Measurements from ENCODE around the gene TMEM238L.

GRCh38 chr17:10802496-10803284 is 1.2 kb downstream of the TMEM238L start:
- TF ChIP-seq CTCF (conservative IDR thresholded peaks at IDR 0.05; ENCODE audit: low read depth, low read length): no peak
- no peak for TF ChIP-seq POLR2A (IDR thresholded peaks at IDR 0.05; ENCODE audit: low read depth, low read length)
- TF ChIP-seq RFX5 (IDR thresholded peaks at IDR 0.05; ENCODE audit: low read depth, low read length): no peak
- no peak for TF ChIP-seq RCOR1 (IDR thresholded peaks at IDR 0.05; ENCODE audit: insufficient replicate concordance, low read length)
- no peak for TF ChIP-seq CEBPB (IDR thresholded peaks at IDR 0.05; ENCODE audit: low read depth, low read length)
- TF ChIP-seq SMC3 (IDR thresholded peaks at IDR 0.05; ENCODE audit: low read depth, low read length): no peak
- no peak for TF ChIP-seq MAZ (IDR thresholded peaks at IDR 0.05; ENCODE audit: borderline replicate concordance, low read depth, low read length)
- TF ChIP-seq CHD1 (IDR thresholded peaks at IDR 0.05; ENCODE audit: low read depth, low read length): no peak
- TF ChIP-seq USF2 (IDR thresholded peaks at IDR 0.05; ENCODE audit: low read depth, low read length): no peak
- no peak for TF ChIP-seq FOS (IDR thresholded peaks at IDR 0.05; ENCODE audit: low read depth, low read length)
- TF ChIP-seq ELK1 (IDR thresholded peaks at IDR 0.05; ENCODE audit: borderline replicate concordance, low read depth, low read length): no peak

Measured in IMR-90 (cell line).